Measurements from ENCODE around the gene HOTAIR. TPM values are rescaled to one million over a fixed set of nuclear protein-coding genes. Genes with fewer than 3 reads are reported as not detected.
A peak's percentile ranks its signal among the peaks of the same experiment; 100 is the strongest.

HOTAIR gene
- total RNA-seq, 1 donor from 2014 or later = not detected

DNA sequence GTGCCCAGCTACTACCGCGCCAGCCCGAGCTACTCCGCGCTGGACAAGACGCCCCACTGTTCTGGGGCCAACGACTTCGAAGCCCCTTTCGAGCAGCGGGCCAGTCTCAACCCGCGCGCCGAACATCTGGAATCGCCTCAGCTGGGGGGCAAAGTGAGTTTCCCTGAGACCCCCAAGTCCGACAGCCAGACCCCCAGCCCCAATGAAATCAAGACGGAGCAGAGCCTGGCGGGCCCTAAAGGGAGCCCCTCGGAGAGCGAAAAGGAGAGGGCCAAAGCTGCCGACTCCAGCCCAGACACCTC is 10.9 kb upstream of the HOTAIR start:
- DNase-seq = no peak

DNA sequence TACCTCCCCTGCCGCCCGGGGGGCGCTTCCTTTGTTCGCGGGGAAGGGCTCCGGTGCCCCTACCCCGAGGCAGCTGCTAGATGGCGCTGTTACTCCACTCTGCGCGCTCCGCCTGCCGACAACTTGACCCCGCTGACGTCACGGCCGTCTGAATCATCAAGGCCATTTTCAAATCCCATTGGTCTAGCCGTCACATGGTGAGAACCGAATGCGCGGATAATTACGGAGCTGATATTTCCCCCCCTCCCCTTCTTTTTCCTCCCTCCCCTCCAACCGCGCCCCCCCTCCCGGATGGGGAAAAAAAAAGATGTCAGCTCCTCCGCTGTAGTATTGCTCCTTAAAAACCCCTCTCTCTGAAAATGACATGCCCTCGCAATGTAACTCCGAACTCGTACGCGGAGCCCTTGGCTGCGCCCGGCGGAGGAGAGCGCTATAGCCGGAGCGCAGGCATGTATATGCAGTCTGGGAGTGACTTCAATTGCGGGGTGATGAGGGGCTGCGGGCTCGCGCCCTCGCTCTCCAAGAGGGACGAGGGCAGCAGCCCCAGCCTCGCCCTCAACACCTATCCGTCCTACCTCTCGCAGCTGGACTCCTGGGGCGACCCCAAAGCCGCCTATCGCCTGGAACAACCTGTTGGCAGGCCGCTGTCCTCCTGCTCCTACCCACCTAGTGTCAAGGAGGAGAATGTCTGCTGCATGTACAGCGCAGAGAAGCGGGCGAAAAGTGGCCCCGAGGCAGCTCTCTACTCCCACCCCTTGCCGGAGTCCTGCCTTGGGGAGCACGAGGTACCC is 10.3 kb upstream of the HOTAIR start, which contains the start of gene HOXC10:
HOXC10 (plus strand) TSS at position 246 of the 791 bp plus-strand sequence; CDS start at position 360, 114 bp downstream.
- DNase-seq = peak; percentile 82

DNA sequence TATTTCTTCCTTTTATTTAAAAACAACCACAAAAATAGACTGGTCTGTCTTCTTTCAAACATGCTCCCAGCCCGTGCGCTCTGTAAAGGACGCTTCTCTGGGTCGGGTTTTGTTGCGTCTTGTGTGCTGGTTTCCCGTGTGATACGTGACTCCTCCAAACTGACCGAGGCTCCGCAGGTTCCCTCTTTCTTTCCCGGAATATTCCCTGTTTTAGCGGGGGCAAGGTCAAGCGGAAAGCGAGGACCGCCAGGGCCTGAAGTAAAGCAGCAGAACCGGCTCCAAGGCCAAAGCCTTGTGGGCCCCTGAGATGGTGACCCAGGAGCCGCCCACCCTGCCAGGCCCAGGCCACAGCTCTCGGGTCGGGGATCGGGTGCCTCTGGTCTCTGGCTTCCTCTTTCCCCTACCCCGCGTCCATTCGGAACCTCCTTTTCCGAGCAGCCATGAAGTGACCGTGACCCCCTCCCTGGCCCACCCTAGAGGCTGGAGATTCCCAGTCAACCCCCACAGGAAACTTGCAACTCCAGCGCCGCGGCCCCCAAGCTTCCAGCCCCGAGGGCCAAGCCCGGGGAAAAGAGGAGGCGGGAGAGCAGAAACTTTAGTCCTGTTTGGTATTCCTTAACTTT is 9.3 kb upstream of the HOTAIR start:
- DNase-seq = no peak

DNA sequence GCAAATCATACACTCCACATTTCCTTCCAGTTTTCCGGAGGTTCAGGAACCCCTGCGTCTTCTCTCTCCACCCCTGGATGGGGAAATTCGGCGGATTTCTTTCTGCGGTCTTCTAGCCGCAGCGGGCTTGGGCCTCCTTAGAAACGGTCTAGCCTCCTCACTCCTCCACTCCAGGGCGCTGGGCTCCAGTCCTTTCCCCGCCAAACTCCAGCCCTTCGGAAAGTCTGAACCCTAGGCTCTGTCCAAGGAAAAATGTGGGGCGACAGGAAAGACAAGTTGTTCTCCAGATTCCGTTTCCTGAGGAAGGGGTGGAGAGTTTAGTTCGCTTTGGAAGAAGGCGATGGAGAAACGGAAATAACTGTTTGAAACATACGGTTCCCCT is 8.8 kb upstream of the HOTAIR start:
- no peak for DNase-seq

DNA sequence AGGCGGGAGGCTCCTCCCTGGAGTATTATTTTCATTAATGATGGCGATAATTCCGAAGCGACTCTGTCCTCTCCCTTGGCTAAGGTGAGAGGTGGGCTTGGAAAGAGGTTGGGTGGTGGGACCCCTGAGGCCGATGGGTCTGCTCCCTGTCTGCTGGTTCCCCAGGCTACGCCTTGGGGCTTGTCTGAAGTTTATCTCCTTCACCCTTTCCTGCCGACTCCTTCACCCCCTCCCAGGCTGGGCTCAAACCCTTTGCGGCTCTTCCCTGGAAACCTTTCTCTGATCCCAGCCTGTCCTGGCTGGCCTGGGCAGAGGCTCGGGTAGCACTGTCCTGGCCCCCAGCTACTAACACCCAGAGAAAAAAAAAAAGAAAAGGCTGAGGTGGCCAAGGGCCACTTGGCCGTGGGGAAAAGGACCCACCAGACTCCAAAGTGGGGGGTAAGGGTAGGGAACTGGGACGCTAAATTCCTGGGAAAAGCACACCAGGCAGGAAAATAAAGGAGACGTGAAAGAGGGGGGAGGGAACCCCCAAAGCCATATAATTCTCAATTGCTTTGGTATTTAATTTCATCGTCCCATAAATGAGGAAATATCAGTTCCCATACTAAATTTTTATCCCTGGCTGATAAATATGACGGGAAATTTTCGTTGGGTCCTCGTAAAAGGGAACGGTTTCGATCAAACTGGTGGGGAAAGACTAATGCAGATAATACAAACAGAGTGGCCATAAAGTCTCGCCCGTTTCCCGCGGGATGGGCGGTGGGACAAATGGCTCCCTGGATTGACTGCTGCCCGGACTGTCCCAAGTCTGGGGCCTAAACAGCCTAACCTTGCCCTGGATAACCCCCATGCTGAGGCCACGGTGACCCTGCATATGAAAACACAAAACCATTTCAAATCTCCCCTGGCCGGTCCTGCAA is 8.2 kb upstream of the HOTAIR start:
- no peak for DNase-seq

DNA sequence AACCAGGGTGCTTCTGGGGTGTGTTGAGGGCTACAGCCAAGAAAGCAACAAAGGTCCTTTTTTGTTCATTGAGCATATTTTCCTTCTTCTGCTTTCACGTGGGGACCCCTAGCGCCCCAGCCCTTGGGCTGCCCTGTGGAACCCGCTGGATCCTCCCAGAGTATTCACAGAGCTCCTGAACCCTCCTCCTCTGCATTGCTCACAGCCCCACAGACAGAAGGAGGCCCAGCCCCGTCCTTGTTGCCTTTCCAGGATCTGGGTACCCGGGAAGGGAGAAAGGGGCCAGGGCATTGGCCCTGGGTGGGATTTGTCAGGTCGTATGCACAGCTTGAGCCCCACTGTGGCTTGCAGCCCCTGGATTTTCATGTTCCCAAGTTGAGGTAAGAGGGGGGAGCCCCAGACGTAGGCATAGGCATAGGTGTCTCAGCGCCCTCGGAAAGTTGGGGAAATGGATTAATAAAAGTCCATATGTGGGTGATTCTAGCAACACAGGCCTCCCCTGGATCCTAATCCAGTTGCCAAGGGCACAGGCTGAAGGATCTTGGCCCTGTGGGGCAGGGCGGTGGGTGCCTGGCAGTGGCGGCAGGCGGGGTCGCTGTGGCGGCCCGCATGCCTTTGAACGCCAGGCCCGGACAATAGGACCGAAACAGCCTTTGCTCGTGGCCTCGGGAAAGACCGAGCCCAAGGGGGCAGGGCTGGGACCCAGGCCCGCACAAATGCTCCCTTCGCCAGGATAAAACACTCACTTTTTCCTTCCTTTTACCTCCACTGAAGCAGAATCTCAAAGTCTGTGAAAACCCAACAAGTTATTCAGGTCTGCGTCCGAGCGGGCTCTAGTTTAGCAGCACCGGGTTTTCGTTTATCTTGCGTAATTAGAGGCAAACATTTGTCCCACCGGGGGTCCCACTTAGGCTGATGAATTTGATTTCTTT is 7.1 kb upstream of the HOTAIR start:
- no peak for DNase-seq

DNA sequence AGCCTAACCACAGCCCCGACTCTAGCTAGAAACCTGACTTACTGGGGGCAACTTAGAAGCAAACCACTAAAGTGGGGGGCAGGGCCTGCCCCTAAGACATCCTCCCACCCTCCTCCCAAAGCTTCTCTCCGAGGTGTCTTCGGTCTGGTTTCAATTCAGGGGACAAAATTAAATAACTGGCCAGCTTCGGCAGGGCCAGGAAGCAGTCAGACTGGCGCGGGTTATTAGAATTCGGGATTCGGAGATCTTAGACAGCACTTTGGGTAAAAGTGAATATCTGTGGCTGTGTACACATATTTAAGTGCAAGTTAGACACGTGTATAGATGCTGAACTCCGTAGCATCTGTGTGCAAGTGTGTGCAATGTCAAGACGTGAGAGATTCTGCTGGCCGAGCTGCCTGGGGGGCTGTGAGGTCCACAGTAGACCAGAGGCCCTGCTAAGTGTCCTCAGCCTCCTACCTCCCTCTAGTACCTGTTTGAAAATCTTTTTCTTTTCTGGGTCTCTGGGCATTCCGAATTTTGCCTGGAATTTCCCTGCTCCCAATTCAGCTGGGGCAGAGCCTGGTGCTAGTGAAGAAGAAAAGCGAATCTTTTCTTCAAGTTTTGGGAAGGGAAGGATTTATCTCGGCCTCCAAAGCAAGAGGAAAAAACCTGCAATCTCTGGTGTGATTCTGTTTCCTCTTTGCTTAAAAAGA is 6.2 kb upstream of the HOTAIR start:
- DNase-seq = no peak

DNA sequence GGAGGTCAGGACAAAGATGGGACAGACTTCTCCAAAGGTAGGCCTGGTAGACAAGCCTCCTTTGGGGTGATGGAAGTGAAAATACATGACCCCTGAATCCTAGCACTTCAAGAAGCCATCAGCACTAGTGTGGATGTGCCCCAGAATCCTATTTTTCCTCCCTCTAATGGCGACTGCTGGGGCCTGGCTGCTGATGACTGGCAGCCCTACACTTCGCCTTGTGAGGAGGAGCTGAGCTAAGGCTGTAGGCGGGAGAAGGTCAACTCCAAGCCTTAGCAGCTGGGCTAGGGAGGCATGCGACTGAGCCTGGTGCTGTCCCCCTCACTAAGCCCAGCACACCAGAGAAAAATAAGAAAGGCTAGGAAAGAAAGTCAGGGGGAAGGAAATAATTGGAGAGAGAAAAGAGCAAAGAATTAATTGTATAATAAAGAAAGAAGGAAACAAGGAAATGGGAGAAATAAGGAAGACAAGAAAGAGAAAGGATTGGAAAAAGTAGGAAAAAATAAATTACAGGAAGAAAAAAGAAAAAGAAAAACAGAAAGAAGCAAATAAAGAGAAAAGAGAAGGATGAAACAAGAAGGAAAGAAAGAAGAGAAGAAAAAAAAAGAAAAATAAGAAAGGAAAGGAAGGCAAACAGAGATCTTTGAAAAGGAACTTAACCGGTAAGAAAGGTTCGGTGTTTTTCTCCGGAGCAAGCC is 5.5 kb upstream of the HOTAIR start:
- no peak for DNase-seq

DNA sequence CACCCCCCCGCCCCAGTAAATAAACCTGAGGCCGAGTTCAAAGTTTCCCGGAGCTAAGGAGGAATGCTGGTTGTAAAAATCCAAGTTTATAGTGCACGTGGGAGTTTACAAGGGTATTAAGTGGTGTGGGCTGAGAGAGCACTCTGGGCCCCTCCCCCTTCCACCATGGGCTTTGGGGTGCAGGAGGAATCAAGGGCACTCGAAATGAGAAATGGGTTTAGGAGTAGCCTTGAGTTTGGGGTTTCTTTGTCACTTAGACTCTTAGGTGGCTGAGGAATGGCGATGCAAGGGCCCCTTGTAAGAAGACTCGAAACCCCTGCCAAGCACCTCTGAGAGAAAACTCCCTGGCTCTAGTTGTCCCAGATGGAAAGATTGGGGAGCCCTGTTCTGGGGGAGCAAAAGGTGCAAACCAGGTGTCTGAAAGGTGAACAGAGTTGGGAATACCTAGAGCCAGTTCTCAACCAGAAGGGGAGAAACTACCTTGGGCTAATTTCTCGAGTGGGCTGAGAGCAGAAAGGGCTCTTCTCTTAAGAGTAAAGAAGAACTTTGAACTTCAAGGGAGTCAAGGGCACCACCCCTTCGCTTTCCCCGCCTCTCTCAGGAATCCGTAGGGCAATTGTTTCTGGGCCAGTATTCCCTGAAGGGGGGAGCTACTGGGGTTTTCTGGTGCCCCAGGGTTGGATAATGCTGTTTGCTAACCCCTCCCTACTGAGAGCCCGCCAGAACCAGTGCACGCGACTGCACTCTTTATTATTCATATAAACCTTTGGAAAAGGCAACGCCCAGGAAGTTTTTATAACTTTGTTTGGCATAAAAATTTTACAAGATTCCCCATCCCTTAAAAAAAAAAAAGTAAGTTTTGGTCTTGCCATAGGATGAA is 4.0 kb upstream of the HOTAIR start:
- DNase-seq = no peak

DNA sequence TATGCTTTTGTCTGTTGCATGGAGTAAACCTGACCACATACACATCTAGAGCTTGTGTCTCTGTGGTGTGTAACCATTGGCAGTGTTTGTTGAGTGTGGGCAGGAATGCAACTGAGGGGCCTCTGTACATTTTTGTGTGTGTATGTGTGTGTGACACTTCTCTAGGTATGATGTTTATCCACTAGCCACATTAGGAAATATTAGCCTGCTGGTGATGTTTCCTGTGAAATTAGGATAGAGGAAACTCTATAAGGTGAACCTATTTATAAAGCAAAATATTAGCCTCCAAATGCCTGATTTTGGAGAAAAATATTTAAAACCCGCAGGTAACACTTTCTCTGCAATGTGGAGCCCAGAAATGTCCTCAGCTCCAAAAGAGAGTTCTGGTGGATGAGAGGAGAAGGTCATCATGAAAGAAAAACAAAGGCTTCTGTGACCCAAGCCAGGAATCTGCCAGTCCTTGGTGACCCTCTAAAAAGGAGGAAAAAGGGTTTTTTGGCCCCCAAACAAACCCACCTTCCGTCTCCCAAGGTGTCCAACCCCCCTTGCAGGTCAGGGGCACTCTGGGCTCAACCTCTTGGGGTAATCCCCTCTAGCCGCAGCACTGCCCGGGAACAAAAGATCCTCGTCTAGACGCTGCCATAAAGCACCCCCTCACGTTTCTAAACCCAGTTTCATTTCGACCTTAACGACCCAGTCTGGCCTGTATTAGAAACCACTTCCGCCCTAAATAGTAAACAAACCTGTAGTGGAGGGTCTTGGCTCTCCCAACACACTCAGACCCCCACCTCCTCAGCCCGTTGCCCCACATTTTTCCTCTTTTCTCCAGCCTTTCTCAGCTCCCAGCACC is 3.1 kb upstream of the HOTAIR start:
- no peak for DNase-seq

DNA sequence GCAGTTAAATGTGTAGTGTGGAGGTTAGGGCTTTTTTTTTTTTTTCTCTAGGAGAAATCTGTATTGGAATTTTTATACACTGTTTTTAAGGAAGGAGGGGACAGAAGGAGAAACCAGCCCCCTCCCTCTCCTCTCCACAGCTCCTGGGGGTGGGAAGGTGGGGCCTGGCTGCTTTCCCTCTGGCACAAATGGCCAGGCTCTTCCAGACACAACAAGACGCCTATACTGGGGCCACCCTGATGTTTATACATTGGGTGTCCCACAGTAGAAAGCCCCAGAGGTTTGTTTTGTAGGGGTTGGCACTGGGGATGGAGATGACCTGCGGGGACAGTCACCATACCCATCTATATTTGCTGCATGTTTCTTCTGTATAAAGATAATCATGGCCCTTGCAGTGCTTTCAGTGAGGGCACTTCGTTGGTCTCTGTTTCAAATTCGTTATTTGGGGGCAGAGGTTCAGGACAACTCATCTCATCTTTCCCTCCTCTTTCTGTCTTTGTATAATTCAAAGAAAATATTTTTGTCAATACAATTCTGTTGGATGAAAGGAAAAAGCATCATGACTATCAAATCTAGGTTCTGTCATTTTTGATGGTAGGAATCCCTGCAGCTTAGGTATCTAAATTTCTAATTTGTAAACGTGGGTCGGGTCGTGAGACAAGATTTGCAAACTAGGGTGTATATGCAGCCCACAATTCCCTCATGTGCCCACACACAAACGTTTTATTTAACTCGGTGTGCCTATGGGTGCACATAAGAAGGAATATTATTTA is 2.3 kb upstream of the HOTAIR start:
- DNase-seq = no peak

DNA sequence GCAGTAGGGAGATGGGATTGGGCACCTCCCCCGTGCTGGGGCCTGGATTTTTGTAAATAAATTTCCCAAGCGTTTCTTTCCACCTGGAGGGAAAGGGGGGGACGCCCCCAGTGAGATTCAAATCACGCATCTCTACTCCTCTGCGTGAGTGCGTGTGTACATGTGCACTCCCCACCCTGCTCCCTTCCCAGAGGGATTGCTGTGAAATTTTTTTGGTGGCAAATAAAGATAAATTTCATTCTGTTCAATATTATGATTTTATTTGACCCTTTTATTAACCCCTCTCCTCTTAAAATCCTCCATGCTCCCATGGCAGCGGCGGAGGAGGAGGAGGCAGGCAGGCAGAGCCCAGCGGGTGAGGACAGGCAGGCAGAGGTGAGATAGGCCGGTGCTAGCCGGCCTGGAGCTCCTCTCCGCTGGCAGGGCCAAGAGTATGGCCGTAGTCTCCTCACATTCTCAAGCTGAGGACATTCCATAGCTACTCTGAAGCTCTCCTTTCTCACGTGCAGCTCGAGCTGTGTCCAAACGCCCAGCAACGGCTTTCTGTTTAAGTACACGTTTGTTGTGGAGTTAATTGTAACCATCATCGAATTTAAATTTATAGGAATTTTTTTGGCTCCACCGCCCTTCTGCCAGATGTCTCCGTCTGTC is 1.5 kb upstream of the HOTAIR start:
- no peak for DNase-seq

DNA sequence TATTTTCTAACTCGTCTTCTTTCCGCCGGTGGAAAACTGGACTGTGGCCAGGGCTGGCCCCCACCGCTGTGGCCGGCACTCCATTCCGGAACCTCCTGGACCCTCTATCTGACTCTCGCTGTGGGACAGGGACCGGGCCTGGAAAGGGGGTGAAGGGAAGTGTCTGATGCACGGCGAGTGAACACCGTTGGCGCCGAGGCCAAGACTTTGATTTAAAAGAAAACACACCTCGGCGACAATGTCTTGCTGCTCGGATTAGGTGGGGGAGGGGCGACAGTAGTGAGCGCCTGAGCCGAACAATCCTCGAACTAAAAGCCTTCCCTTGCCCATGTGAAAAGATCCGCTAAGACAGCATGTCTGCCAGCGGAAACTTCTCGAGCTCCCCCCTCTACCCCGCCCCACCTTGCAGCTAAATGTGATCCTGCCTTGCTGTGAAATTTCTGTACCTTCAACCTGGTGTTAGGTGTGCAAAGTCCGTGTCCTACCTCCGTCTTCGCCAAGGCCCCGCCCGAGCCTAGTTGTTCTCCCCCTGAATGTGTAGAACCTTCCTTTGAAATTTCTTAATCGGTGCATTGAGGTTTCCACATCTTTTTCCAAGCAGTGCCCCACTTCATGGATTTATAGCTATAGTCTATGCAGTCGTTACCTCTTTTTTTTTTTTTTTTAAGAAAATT is 862 bp upstream of the HOTAIR start:
- no peak for DNase-seq

DNA sequence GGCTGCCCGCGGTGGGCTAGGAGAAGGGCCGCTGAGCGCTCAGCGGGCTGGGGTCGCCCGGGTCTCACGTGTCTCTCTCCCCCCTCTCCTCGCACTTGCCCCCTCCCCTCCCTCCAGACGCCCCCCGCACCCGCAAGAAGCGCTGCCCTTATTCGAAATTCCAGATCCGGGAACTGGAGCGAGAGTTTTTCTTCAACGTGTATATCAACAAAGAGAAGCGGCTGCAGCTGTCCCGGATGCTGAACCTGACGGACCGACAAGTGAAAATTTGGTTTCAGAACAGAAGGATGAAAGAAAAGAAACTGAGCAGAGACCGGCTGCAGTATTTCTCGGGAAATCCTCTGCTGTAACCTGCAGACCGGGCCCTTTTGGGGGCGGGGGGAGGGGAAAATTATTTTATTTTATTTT is 314 bp upstream of the HOTAIR start:
- DNase-seq = no peak

DNA sequence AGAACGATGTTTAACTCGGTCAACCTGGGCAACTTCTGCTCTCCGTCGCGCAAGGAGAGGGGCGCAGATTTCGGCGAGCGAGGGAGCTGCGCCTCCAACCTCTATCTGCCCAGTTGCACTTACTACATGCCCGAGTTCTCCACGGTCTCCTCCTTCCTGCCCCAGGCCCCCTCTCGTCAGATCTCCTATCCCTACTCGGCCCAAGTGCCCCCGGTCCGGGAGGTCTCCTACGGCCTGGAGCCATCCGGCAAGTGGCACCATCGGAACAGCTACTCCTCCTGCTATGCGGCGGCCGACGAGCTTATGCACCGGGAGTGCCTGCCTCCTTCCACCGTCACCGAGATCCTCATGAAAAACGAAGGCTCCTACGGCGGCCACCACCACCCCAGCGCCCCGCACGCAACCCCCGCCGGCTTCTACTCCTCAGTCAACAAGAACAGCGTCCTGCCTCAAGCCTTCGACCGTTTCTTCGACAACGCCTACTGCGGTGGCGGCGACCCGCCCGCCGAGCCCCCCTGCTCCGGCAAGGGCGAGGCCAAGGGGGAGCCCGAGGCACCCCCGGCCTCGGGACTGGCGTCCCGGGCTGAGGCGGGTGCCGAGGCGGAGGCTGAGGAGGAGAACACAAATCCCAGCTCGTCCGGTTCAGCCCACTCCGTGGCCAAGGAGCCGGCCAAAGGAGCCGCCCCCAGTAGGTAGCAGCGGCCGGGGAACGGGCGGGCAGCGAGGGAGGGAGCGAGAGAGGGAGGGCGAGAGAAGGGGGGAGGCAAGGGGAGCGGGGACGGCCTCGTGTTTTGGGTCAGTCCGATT is 1.3 kb downstream of the HOTAIR start:
- DNase-seq = no peak

DNA sequence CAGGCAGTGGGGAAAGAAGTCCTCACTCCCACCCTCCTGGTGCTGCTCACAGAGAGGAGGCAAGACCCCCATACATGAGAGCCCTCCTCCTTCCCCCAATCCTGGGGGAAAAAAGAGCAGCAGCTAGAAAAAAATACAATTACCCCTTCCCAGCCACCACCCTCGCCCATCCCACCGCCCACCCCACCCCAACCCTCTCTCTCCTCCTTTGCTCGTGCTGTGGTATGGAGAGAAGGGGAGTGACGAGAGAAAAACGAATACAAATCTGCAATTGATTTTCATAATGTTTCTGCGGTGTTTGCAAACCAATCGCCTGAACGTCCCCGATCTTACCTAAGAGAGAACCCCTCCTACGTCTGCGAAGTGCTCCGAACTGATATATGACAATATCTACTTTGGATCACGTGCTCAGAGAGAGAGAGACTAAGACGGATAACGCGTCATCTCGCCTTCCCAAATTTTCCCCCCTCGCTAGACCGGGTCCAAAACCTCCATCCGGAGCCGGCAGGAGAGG is 2.0 kb downstream of the HOTAIR start, which contains the start of gene HOXC11:
HOXC11 (plus strand) TSS at position 405 of the 514 bp plus-strand sequence. CDS start 116 bp downstream, outside the sequence.
- no peak for DNase-seq

Measured in dermis blood vessel endothelial cell (primary cell).